Peyer's patch (tissue), 4 donors: ENCODE data around the gene ATP11A.
"Not testable (repeated sequence)": the region's sequence is repeated elsewhere in the genome, so short reads cannot be mapped to it uniquely, and the experiment has no call there.

Experiments
- POLR2A ChIP-seq, 2 donors: fragments of 450-650 bp; IDR thresholded peaks; one replicate each; pipeline ENCODE4 v1.5.1; 2017; ENCODE audit warnings: antibody characterized with exemption in 2 of 2, mild to moderate bottlenecking in 2 of 2, moderate library complexity in 2 of 2
- TF ChIP-seq, protein P1 (sequence below), 6 experiments: fragments of 450-650 bp in 4 of 6; fragments of 200-600 bp in 2 of 6; sonication (generic) in 1 of 6; IDR thresholded peaks; one replicate each; pipeline ENCODE4 v1.5.1; 2017 to 2019; ENCODE audit warnings: antibody characterized with exemption in 6 of 6, mild to moderate bottlenecking in 3 of 6, moderate library complexity in 1 of 6

DNA sequence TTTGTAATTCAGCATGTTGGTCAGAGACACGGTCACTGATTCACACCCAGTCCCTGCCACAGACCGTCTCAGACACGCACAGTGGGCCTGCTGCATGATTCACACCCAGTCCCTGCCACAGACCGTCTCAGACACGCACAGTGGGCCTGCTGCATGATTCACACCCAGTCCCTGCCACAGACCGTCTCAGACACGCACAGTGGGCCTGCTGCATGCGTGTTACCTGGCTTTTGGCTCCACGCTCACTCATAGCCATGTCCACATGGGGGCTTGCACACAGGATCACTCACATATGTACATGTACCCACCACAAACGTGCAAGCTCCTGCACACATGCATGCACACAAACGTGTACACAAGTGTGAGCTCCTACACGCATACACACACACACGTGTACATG lies 194.9 kb downstream of the ATP11A start:
- TF ChIP-seq POLR2A (IDR thresholded peaks at IDR 0.05), result not testable (repeated sequence)
- TF ChIP-seq, protein P1, sequence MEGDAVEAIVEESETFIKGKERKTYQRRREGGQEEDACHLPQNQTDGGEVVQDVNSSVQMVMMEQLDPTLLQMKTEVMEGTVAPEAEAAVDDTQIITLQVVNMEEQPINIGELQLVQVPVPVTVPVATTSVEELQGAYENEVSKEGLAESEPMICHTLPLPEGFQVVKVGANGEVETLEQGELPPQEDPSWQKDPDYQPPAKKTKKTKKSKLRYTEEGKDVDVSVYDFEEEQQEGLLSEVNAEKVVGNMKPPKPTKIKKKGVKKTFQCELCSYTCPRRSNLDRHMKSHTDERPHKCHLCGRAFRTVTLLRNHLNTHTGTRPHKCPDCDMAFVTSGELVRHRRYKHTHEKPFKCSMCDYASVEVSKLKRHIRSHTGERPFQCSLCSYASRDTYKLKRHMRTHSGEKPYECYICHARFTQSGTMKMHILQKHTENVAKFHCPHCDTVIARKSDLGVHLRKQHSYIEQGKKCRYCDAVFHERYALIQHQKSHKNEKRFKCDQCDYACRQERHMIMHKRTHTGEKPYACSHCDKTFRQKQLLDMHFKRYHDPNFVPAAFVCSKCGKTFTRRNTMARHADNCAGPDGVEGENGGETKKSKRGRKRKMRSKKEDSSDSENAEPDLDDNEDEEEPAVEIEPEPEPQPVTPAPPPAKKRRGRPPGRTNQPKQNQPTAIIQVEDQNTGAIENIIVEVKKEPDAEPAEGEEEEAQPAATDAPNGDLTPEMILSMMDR (IDR thresholded peaks at IDR 0.05), result not testable (repeated sequence)
